NCI-H1930 (cell line): Measurements from ENCODE around the gene CTTNBP2.

Experiments
- DNase-seq, 2 experiments: peaks; one replicate each; lab custom pipeline; 2025; lab: John Stamatoyannopoulos, UW

Gene CTTNBP2

GRCh38 chr7:117782761-117783160, 90.5 kb downstream of the CTTNBP2 start:
- DNase-seq = no peak

GRCh38 chr7:117781707-117782106, 91.5 kb downstream of the CTTNBP2 start:
- no peak for DNase-seq

GRCh38 chr7:117780832-117781231, 92.4 kb downstream of the CTTNBP2 start:
- no peak for DNase-seq

- no peak for DNase-seq
Measured at GRCh38 chr7:117777335-117778142, 95.7 kb downstream of the CTTNBP2 start.

GRCh38 chr7:117776224-117776623, 97.0 kb downstream of the CTTNBP2 start:
- no peak for DNase-seq

GRCh38 chr7:117775801-117776200, 97.4 kb downstream of the CTTNBP2 start:
- DNase-seq = no peak

- DNase-seq = no peak
Measured at GRCh38 chr7:117774943-117775342, 98.3 kb downstream of the CTTNBP2 start.

- no peak for DNase-seq
Measured at GRCh38 chr7:117772421-117772820, 100.8 kb downstream of the CTTNBP2 start.

GRCh38 chr7:117771756-117772155, 101.5 kb downstream of the CTTNBP2 start:
- no peak for DNase-seq

- no peak for DNase-seq
Measured at GRCh38 chr7:117769085-117769484, 104.2 kb downstream of the CTTNBP2 start.

GRCh38 chr7:117767951-117768350, 105.3 kb downstream of the CTTNBP2 start:
- DNase-seq = no peak

GRCh38 chr7:117766913-117767312, 106.3 kb downstream of the CTTNBP2 start:
- no peak for DNase-seq

- no peak for DNase-seq
Measured at GRCh38 chr7:117764031-117764430, 109.2 kb downstream of the CTTNBP2 start.

GRCh38 chr7:117762055-117762454, 111.2 kb downstream of the CTTNBP2 start:
- DNase-seq = no peak

GRCh38 chr7:117759950-117760640, 113.1 kb downstream of the CTTNBP2 start:
- no peak for DNase-seq

GRCh38 chr7:117757440-117757839, 115.8 kb downstream of the CTTNBP2 start:
- DNase-seq = no peak

GRCh38 chr7:117756586-117757085, 116.6 kb downstream of the CTTNBP2 start:
- DNase-seq = no peak

GRCh38 chr7:117755136-117755535, 118.1 kb downstream of the CTTNBP2 start:
- DNase-seq = no peak

- no peak for DNase-seq
Measured at GRCh38 chr7:117751775-117752174, 121.5 kb downstream of the CTTNBP2 start.

GRCh38 chr7:117750612-117751563, 122.4 kb downstream of the CTTNBP2 start:
- peak; percentile 60 to 78 for DNase-seq

GRCh38 chr7:117741962-117742361, 131.3 kb downstream of the CTTNBP2 start:
- DNase-seq = no peak

- no peak for DNase-seq
Measured at GRCh38 chr7:117739085-117739484, 134.2 kb downstream of the CTTNBP2 start.
